ENCODE data around the gene UBTD2. TPM values are rescaled to one million over a fixed set of nuclear protein-coding genes. Genes with fewer than 3 reads are reported as not detected.
"Not testable (repeated sequence)": the region's sequence is repeated elsewhere in the genome, so short reads cannot be mapped to it uniquely, and the experiment has no call there.

Gene UBTD2
- total RNA-seq, 1 donor from 2014 or later: 29.2 TPM

DNA sequence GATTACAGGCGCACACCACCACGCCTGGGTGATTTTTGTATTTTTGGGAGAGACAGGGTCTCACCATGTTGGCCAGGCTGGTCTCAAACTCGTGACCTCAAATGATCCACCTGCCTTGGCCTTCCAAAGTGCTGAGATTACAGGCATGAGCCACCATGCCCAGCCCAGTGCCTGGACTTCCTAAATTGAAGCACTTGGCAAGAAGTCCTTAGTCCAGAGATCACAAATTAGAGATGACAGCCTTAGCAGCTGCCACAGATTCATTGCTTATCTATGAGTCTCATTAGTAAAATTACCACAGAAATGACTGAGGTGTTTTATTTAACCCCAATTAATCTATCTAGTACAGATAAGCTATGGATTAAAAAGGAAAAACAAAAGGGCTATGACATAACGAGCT, 70.4 kb downstream of the UBTD2 start:
- no peak for DNase-seq (ENCODE audit: low spot score)
- ATAC-seq: no peak
- intact Hi-C loops (cut with DNase I): no loop called here

DNA sequence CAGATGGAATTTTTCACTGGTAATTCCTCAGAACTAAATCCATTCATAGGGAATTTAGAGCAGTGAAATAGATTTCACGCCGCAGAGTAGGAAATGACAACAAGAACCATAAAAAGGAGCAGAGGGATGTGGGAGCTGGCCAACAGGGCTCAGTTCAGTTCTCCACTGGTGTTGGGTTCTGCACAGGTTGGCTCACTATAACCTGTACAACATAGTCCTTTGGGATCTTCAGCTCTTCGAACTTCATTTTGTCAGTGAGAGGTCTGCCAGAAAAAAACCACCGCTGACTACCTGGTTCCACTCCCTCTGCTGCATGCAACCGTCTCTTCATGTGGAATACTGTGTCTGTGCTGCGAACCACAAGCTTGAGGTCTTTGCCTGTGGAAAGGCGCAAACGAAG, 71.9 kb downstream of the UBTD2 start:
- intact Hi-C loops (cut with DNase I): no loop called here
- ATAC-seq: no peak
- no peak for DNase-seq (ENCODE audit: low spot score)

DNA sequence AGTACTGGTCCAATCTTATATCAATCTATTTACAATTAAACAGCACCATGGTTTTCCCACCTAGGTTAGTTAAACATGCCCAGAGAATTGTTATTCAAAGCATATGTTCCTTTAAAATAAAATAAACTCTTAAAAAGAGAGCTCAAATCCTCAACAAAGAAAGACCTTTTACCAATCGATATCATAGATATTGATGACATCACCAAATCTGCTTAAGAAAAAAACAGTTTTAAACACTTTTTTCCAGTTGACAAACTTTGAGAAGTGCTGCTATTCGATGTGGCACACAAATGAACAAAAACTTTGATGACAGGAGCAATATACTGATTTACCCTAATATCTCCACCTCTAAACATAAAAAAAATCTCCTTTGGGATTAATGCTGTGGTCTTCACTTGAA, 73.8 kb downstream of the UBTD2 start:
- intact Hi-C loops (cut with DNase I): no loop called here
- DNase-seq (ENCODE audit: low spot score) (no peak), ATAC-seq (no peak)

DNA sequence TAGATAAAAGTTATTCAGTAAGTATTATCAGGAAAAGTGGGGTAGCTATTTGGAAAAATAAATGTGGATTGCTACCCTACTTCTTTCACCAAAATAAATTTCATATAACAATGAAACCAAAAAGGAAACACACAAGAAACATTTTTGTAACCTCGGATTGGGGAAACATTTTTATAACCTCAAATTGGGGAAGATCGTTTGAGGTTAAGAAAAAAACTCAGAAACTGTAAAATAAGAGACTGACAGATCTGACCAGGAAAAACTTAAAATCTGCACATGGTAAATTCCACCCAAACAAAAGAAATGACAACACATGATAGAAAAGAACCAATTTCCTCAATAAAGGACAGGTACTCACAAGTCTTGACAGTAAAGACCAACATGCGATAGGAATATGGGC, 76.1 kb downstream of the UBTD2 start:
- no peak for ATAC-seq
- intact Hi-C loops (cut with DNase I): no loop called here
- DNase-seq (ENCODE audit: low spot score): no peak

DNA sequence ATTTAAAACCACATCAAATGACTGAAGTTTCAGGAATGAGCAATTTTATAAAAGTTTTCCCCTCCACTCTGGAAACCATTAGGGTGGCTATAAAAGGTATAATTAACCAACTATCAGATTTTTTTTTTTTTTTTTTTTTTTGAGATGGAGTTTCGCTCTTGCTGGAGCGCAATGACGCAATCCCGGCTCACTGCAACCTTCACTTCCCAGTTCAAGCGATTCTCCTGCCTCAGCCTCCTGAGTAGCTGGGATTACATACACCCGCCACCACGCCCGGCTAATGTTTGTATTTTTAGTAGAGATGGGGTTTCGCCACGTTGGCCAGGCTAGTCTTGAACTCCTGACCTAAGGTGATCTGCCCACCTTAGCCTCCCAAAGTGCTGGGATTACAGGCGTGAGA, 77.6 kb downstream of the UBTD2 start:
- DNase-seq (ENCODE audit: low spot score); ATAC-seq; intact Hi-C loops (cut with DNase I): not testable (repeated sequence)

DNA sequence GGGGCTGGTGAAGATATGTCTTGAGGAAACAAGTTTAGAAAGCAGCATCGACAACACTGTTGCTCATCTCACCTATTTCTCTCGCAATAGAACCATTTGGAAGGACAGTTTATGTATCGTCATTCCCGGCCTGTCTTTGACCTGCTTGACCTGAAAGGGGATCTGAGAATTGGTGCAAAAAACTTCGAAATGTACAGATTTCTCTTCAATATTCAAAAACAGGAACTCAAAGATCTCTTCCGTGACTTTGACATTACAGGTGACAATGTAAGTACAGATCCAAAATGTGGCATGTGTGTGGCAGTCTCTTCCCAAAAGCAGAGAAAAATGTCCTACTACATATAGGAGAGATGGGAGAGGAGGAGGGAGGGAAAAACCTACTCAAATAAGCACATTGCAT, 83.1 kb downstream of the UBTD2 start:
- ATAC-seq: no peak
- intact Hi-C loops (cut with DNase I): no loop called here
- DNase-seq (ENCODE audit: low spot score): no peak

DNA sequence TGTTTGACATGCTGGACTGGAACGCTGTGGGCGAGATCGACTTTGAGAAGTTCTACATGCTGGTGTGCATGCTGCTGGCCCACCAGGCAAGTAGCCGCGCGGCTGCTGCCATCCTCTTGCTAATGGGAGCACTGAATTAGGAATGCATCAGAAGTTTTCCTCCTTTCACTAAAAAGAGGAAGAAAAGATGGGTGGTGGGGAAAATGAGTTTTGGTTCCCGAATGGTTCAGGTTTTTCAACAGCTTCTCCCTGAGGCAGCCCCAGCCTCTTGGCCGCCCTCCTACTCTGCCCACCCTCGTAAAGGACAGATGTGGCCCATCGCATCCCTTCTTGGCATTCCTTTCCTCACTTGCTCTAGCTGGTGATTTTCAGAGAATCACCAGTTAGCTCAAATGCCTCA, 84.1 kb downstream of the UBTD2 start:
- ATAC-seq: no peak
- intact Hi-C loops (cut with DNase I): no loop called here
- DNase-seq (ENCODE audit: low spot score): no peak

DNA sequence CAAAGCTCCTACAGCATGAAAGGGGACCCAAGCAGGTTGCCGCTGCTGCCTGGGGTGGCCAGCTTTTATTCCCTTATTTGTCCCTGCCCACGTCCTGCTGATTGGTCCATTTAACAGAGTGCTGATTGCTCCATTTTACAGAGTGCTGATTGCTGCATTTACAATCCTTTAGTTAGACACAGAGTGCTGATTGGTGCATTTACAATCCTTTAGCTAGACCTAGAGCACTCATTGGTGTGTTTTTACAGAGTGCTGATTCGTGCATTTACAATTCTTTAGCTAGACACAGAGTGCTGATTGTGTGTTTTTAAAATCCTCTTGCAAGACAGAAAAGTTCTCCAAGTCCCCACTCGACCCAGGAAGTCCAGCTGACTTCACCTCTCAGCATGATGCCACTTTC, 85.8 kb downstream of the UBTD2 start:
- intact Hi-C loops (cut with DNase I); DNase-seq (ENCODE audit: low spot score): not testable (repeated sequence)

DNA sequence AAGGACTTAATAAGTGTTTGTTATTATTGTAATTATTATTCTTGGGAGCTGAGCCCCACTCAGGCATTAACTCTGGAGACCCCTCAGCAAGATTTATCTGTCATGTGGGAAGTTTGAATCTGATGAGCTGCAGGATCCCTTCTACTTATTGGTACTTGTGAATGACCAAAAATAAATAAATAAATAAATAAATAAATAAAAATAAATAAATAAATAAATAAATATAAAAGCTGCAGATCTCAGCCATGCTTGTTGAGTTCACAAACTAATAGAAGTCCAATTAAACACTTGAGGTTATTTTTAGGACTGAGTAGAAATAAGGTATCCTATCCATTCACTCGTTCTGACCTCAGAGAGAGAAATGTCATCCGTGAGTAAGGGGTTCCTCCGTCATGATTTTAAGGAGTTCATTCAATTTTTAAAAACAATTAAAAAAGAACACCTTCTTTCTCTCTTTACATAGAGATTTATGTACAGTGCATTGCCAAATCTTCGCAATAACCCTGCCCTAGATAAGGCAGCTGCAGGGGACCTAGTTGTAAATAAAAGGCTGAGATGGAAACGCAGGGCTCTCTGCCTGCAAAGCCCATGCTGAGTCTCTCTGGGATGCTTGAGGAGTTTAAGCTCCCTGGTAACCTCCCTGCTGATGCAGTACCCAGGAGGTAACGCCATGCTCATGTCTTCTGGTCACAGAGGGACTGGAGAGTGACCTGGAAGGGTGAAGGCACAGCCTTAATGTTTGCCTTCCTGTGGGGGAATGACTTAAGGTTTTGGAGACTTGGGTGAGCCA, 88.4 kb downstream of the UBTD2 start:
- ATAC-seq (no peak), DNase-seq (ENCODE audit: low spot score) (peak; percentile 7)
- intact Hi-C loops (cut with DNase I): no loop called here

More for the DNA sequence above, 85.8 kb downstream of the UBTD2 start:
- ATAC-seq: not testable (repeated sequence)

DNA sequence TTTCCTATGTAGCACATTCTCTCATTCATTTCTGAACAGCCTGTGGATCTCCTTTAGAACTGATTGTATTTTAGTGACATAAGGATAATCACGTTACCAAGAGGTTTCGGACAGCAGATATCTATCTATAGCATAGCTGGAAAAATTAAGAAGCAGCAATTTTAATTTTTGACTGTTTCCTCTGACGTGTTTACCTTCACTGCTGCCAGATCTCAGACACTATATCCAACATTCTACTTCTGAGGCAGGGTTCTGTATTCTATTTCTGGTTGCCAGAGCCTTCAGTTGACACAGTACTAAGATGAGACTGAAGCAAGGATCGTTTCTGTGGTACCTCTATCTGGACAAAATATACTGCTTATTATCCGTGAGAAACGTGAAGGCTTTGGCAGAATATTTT, 89.7 kb downstream of the UBTD2 start, which contains the start of gene EFCAB9:
EFCAB9 (plus strand) TSS at position 301 of the 400 bp plus-strand sequence; CDS start at position 302, 1 bp downstream.
- DNase-seq (ENCODE audit: low spot score) (no peak), ATAC-seq (no peak)
- intact Hi-C loops (cut with DNase I): no loop called here

DNA sequence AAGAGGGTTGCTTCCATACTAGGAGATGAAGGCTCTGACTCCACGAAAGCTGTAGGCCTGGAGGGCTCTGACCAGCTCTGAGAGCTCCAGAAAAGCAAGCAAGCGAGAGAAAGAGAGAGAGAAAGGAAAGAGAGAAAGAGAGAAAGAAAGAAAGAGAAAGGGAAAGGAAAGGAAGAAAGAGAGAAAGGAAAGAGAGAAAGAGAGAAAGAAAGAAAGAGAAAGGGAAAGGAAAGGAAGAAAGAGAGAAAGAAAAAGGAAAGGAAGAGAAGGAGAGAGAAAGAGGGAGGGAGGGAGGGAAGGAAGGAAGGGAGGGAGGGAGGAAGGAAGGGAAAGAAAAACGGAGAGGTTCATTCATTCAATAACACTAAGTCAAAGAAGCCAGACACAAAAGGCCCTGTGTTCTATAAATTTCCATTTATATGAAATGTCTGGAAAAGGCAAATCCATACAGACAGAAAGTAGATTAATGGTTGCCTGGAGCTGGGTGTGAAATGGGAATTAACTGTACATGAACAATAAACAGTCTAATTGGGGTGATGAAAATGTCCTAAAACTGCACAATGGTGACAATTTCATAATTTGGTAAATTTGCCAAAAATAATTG, 93.8 kb downstream of the UBTD2 start:
- DNase-seq (ENCODE audit: low spot score): no peak
- ATAC-seq: no peak
- intact Hi-C loops (cut with DNase I): loop anchor here (5.0 kb wide), 1 partner anchor 82 kb away; no protein-coding TSS in a partner anchor

DNA sequence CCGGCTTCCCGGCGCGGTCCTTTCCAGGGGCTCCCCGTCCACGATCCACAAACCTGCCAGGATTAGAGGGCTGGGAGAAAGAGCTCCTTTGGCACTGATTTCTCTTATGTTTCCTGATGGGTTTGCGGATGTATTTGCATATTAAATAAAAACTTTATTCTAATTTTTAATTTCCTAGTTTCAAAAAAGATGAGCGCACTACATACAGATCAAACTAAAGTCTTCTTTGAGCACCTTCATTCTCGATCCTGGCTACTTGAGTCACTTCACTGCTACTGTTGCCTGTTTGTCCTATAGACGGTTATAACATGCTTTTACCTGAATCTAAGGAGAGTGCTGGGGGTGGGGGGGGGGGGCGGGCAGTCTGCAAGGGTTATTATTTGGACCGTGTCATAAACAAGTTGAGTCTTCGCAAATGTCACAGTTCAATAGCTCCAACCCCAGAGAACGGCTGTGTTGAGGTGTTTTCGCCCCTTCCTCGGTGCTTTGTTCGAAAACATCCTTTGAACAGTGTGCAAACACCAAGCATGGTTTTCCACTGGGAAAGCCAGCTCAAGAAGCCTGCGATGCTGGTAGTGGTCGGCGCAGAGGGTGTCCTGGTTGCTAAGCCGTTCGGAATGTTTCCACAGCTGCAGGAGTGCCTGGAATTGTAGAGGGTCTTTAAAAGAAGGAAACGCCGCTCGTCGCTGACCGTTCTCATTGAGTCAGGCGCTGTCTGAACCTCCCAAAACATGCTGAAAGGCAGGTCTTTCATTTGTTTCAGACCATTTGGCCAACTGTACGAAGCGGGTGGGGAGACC, 94.5 kb downstream of the UBTD2 start:
- DNase-seq (ENCODE audit: low spot score) (peak; percentile 58), ATAC-seq (no peak)
- intact Hi-C loops (cut with DNase I): loop anchor here (5.0 kb wide), 1 partner anchor 82 kb away; no protein-coding TSS in a partner anchor

DNA sequence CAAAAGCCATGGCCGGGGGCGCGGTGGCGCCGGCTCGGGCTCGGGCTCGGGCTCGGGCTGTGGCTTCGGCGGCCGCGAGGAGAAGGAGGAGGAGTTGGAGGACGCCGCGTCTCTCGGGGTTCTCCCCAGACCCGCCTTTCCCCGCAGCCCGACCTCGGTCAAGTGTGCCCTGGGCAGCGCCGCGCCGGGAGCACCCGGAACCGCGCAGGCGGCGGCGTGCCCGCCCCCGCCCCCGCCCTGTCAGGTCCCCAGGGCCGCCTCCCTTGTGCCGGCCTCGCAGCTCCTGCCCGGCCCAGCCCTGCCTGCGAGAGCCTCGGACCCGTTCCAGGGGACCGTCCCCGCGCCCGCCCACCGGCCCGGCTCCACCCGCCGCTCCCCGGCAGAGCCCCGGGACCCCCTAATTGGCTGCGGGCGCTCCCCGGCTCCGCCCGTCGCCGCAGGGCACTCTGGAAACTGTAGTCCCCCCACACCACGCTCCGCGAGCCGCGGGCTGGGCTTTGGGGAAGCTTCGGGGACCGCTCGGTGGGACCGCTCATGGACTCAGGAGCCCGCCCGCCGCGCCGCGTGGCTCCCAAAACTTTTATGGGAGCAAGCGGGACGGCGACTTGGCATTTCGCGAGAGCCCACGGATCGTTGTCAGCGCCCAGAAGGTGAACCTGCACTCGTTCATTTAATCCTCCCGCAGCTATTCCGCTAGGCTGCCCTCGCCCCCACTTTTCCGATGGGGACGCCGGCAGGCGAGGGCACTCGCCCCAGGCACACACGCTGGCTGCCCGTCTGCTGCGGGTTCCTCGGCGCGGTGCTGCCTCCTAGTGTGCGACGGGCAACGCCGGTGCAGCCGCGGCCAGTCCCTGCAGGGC, 95.3 kb downstream of the UBTD2 start, which contains the start of gene STK10:
STK10 (minus strand) TSS at position 192 of the 860 bp plus-strand sequence; CDS start at position 10, 182 bp downstream.
- DNase-seq (ENCODE audit: low spot score) (peak; percentile 95), ATAC-seq (peak; percentile 96)
- intact Hi-C loops (cut with DNase I): loop anchor here (5.0 kb wide), 1 partner anchor 81 kb away; no protein-coding TSS in a partner anchor

DNA sequence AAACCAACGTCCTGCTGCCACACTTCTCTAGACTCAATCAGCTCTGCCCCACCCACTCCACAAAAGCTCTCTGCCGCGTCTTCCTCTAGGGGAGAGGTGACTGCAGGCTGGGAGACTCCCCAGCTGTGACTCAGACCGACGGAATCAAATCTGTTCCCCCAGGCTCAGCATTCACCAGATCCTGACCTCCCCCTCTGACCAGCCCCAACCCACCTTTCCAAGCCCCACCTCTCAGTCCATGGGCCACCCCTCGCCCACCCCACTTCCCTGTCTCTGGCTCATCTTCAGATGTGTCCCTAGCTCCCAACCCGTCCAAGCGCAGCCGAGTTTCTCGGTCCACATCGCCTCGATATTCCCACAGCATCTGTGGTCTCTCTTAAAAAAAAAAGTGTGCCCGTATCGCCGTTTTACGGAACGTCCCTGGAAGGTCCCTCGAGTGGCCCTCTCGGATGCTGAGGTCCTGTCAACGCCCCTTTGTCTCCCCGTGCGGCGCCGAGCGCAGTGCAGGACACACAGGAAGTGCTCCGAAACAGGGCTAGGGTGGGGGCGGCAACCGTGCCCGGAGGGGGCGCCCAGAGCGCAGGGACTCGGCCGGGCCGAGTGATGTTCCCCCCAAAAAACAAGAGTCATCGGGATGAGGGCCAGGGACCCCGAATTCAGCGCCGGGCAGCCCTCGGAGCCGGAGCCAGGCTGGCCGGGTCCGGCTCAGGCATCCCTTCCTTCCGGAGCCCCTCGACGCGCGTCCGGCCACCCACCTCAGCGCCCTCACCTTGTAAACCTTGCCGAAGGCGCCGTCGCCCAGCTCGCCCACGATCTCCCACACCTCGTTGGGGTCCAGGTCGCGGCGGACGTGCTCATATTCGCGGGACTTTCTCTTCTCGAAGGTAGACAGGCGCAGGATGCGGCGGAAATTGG, 96.2 kb downstream of the UBTD2 start:
- intact Hi-C loops (cut with DNase I): loop anchor here (5.0 kb wide), 1 partner anchor 80 kb away; no protein-coding TSS in a partner anchor
- ATAC-seq: peak; percentile 57
- DNase-seq (ENCODE audit: low spot score): peak; percentile 74

DNA sequence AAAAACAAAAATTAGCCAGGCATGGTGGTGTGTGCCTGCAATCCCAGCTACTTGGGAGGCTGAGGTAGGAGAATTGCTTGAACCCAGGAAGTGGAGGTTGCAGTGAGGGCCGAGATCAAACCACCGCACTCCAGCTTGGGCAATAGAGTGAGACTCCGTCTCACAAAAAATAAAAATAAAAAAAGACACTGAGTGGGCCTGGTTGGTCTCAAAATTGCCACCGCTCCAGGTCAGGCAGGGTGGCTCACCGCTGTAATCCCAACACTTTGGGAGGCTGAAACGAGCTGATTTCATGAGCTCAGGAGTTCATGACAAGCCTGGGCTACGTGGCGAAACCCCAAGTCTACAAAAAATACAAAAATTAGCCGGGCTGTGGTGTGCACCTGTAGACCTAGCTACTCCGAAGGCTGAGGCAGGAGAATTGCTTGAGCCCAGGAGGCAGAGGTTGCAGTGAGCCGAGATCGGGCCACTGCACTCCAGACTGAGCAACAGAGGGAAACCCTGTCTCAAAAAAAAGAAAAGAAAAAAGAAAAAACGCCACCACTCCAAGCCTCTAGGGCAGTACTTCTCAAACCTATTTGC, 97.4 kb downstream of the UBTD2 start:
- intact Hi-C loops (cut with DNase I): loop anchor here (5.0 kb wide), 1 partner anchor 79 kb away; no protein-coding TSS in a partner anchor
- ATAC-seq: no peak
- DNase-seq (ENCODE audit: low spot score): peak; percentile 38

DNA sequence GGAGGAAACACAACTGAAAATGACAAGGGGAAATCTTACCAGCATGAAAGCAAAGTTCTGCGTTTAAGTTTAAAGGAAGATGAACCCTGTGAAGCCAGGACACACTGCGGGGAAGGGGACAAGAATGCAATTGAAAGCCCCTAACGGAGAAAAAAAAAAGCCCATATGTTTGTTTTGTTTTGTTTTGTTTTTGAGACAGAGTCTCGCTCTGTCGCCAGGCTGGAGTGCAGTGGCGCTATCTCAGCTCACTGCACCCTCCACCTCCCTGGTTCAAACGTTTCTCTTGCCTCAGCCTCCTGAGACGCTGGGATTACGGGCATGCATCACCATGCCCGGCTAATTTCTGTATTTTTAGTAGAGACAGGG, 98.5 kb downstream of the UBTD2 start:
- peak; percentile 6 for DNase-seq (ENCODE audit: low spot score)
- ATAC-seq: no peak
- intact Hi-C loops (cut with DNase I): loop anchor here (5.0 kb wide), 1 partner anchor 78 kb away; no protein-coding TSS in a partner anchor

DNA sequence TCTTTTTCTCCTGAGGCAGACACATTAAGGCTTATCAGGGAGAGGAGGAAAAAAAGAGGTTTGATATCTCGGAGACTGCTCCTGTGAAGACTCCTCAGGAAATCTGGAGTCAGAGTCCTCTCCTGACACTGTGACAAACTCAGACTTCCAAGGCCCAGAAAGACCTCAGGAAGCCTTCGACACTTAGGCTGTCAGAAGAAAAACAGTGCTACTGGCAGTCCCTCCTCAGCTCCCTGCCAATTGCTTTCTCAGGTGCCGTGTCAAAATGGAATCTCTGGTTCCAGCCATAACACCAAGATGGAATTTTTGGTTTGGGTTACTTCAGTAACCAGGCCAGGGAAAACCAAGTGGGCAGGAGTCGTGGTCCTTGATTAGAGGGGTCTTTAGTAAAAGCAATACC, 99.7 kb downstream of the UBTD2 start:
- DNase-seq (ENCODE audit: low spot score) (no peak), ATAC-seq (no peak)
- intact Hi-C loops (cut with DNase I): no loop called here

Measured in sciatic nerve (tissue), 2 donors.